HepG2 (cell line): ENCODE data around the gene MSMB. TPM values are rescaled to one million over a fixed set of nuclear protein-coding genes. Genes with fewer than 3 reads are reported as not detected.
A peak's percentile ranks its signal among the peaks of the same experiment; 100 is the strongest.

Experiments
- CREM ChIP-seq, 2 experiments: sonication (generic) in 1 of 2; formaldehyde crosslinking in 1 of 2; IDR thresholded peaks; 2 replicates each; pipeline versions ENCODE4 v1.4.0 to v1.6.1; 2016 to 2020; ENCODE audit warnings: antibody characterized with exemption in 1 of 2, mild to moderate bottlenecking in 1 of 2, missing genetic modification reagents in 1 of 2
- IRF2 ChIP-seq: IDR thresholded peaks from 2 replicates; pipeline ENCODE4 v1.6.1; 2018; ENCODE audit warnings: missing genetic modification reagents, missing compliant biosample characterization
- MYNN ChIP-seq: sonication (generic); formaldehyde crosslinking; IDR thresholded peaks from 2 replicates; pipeline ENCODE4 v1.4.0; 2020; ENCODE audit warnings: mild to moderate bottlenecking, low read depth, missing genetic modification reagents
- NFKBIZ ChIP-seq: IDR thresholded peaks from 2 replicates; pipeline ENCODE4 v1.6.1; 2018; ENCODE audit warnings: missing genetic modification reagents, missing compliant biosample characterization
- NR2F6 ChIP-seq, 2 experiments: IDR thresholded peaks; 2 replicates each; pipeline ENCODE4 v1.6.1; 2016; ENCODE audit warnings: antibody characterized with exemption in 1 of 2, mild to moderate bottlenecking in 1 of 2
- RXRB ChIP-seq: IDR thresholded peaks from 2 replicates; pipeline ENCODE4 v1.6.1; 2016; ENCODE audit warnings: borderline replicate concordance, missing genetic modification reagents, missing compliant biosample characterization
- TARDBP ChIP-seq: sonication (generic); formaldehyde crosslinking; IDR thresholded peaks from 2 replicates; pipeline ENCODE4 v1.8.0; 2022; ENCODE audit warnings: mild to moderate bottlenecking, missing genetic modification reagents
- TCF7 ChIP-seq: sonication (generic); IDR thresholded peaks from 2 replicates; pipeline ENCODE4 v1.6.1; 2016; ENCODE audit warnings: antibody characterized with exemption, low read depth
- ZBTB26 ChIP-seq: IDR thresholded peaks from 2 replicates; pipeline ENCODE4 v1.6.1; 2016; ENCODE audit warnings: missing compliant biosample characterization, missing genetic modification reagents, borderline replicate concordance
- ZNF276 ChIP-seq: sonication (generic); formaldehyde crosslinking; IDR thresholded peaks from 2 replicates; pipeline ENCODE4 v1.4.0; 2020; ENCODE audit warnings: mild to moderate bottlenecking, low read depth, missing genetic modification reagents
- ZNF383 ChIP-seq: sonication (generic); formaldehyde crosslinking; IDR thresholded peaks from 2 replicates; pipeline ENCODE4 v1.4.0; 2020; ENCODE audit warnings: missing genetic modification reagents, mild to moderate bottlenecking, borderline replicate concordance
- ZNF570 ChIP-seq: sonication (generic); formaldehyde crosslinking; IDR thresholded peaks from 2 replicates; pipeline ENCODE4 v1.4.0; 2020; ENCODE audit warnings: mild to moderate bottlenecking, missing genetic modification reagents, borderline replicate concordance
- polyA plus RNA-seq, 8 experiments: library from polyadenylated mRNA; depleted of rRNA in 3 of 8; stranded (reverse) in 7 of 8; unstranded in 1 of 8; fragments of >200 nt; fragmentation: Illumina TruSeq in 4 of 8; extraction: Trizol in 4 of 8; gene quantifications; 2 replicates each; pipeline versions ENCODE4 v1.2.1 to v1.2.3, GENCODE V29; 2011 to 2016; ENCODE audit warnings: low read depth in 4 of 8, missing spikeins in 1 of 8, mixed read lengths in 1 of 8; ENCODE audit not compliant: insufficient read depth in 1 of 8
- total RNA-seq, 5 experiments: library from RNA; depleted of rRNA; stranded (reverse); fragments of >200 nt; fragmentation: Illumina TruSeq; extraction: Trizol; gene quantifications; 2 replicates each; pipeline ENCODE4 v1.2.3, GENCODE V29; 2016; ENCODE audit warnings: low read depth in 1 of 5
- TF ChIP-seq, protein P1 (sequence below): IDR thresholded peaks from 2 replicates; pipeline ENCODE4 v1.6.1; 2016
- TF ChIP-seq, protein P2 (sequence below): sonication (generic); formaldehyde crosslinking; IDR thresholded peaks from 2 replicates; pipeline ENCODE4 v1.5.1; 2020; ENCODE audit warnings: missing genetic modification reagents, mild to moderate bottlenecking, borderline replicate concordance
- TF ChIP-seq, protein P3 (sequence below): sonication (generic); formaldehyde crosslinking; IDR thresholded peaks from 2 replicates; pipeline ENCODE4 v1.5.0; 2020; ENCODE audit warnings: mild to moderate bottlenecking, missing genetic modification reagents, borderline replicate concordance
- TF ChIP-seq, protein P4 (sequence below): sonication (generic); formaldehyde crosslinking; IDR thresholded peaks from 2 replicates; pipeline ENCODE4 v1.4.0; 2020; ENCODE audit warnings: missing genetic modification reagents, borderline replicate concordance

MSMB gene
- total and polyA plus RNA-seq, 2 of the 13 experiments (the other 11 are each of a cell fraction or from before 2014, with no cell fraction given): 0.84 TPM; not detected in 1

GRCh38 chr10:46052057-46052790 is 6.2 kb upstream of the MSMB start (continued):
- TF ChIP-seq RXRB (peak; percentile 93), ZNF276 (0 out of 2 replicates have a peak, but pooled peaks have one; percentile 45), CREM (IDR thresholded peaks at IDR 0.05) (peak; percentile 92), CREM (CRISPR knock-in tag; IDR thresholded peaks at IDR 0.05) (no peak), NFKBIZ (0 out of 2 replicates have a peak, but pooled peaks have one; percentile 83), ZNF570 (CRISPR knock-in tag) (no peak), TARDBP (CRISPR knock-in tag) (peak; percentile 97), NR2F6 (IDR thresholded peaks at IDR 0.05) (peak; percentile 95), NR2F6 (CRISPR knock-in tag; IDR thresholded peaks at IDR 0.05) (peak; percentile 88), MYNN (CRISPR knock-in tag) (no peak), ZBTB26 (CRISPR knock-in tag) (peak; percentile 98), ZNF383 (CRISPR knock-in tag) (peak; percentile 84; the same call in 1 of the 2 replicates), TCF7 (peak; percentile 87), IRF2 (CRISPR knock-in tag) (peak; percentile 51; the same call in 1 of the 2 replicates)
- TF ChIP-seq, protein P1, sequence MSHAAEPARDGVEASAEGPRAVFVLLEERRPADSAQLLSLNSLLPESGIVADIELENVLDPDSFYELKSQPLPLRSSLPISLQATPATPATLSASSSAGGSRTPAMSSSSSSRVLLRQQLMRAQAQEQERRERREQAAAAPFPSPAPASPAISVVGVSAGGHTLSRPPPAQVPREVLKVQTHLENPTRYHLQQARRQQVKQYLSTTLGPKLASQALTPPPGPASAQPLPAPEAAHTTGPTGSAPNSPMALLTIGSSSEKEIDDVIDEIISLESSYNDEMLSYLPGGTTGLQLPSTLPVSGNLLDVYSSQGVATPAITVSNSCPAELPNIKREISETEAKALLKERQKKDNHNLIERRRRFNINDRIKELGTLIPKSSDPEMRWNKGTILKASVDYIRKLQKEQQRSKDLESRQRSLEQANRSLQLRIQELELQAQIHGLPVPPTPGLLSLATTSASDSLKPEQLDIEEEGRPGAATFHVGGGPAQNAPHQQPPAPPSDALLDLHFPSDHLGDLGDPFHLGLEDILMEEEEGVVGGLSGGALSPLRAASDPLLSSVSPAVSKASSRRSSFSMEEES: peak; percentile 71
- TF ChIP-seq, protein P2, sequence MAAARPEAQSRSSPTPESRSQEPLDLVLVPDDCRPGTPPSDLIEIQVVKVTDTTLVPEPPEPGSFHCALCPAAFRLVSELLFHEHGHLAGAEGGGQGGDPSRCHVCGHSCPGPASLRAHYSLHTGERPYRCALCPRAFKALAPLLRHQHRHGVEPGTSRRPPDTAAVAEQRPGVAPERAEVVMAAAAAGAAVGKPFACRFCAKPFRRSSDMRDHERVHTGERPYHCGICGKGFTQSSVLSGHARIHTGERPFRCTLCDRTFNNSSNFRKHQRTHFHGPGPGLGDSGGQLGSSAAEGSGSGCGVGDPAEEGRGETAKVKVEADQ (CRISPR knock-in tag): peak; percentile 49; the same call in 1 of the 2 replicates
- TF ChIP-seq, protein P3, sequence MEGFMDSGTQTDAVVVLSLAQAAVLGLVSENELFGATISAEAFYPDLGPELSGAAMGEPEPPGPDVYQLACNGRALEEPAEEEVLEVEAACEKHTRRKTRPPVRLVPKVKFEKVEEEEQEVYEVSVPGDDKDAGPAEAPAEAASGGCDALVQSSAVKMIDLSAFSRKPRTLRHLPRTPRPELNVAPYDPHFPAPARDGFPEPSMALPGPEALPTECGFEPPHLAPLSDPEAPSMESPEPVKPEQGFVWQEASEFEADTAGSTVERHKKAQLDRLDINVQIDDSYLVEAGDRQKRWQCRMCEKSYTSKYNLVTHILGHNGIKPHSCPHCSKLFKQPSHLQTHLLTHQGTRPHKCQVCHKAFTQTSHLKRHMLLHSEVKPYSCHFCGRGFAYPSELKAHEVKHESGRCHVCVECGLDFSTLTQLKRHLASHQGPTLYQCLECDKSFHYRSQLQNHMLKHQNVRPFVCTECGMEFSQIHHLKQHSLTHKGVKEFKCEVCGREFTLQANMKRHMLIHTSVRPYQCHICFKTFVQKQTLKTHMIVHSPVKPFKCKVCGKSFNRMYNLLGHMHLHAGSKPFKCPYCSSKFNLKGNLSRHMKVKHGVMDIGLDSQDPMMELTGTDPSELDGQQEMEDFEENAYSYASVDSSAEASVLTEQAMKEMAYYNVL (CRISPR knock-in tag): peak; percentile 85
- TF ChIP-seq, protein P4, sequence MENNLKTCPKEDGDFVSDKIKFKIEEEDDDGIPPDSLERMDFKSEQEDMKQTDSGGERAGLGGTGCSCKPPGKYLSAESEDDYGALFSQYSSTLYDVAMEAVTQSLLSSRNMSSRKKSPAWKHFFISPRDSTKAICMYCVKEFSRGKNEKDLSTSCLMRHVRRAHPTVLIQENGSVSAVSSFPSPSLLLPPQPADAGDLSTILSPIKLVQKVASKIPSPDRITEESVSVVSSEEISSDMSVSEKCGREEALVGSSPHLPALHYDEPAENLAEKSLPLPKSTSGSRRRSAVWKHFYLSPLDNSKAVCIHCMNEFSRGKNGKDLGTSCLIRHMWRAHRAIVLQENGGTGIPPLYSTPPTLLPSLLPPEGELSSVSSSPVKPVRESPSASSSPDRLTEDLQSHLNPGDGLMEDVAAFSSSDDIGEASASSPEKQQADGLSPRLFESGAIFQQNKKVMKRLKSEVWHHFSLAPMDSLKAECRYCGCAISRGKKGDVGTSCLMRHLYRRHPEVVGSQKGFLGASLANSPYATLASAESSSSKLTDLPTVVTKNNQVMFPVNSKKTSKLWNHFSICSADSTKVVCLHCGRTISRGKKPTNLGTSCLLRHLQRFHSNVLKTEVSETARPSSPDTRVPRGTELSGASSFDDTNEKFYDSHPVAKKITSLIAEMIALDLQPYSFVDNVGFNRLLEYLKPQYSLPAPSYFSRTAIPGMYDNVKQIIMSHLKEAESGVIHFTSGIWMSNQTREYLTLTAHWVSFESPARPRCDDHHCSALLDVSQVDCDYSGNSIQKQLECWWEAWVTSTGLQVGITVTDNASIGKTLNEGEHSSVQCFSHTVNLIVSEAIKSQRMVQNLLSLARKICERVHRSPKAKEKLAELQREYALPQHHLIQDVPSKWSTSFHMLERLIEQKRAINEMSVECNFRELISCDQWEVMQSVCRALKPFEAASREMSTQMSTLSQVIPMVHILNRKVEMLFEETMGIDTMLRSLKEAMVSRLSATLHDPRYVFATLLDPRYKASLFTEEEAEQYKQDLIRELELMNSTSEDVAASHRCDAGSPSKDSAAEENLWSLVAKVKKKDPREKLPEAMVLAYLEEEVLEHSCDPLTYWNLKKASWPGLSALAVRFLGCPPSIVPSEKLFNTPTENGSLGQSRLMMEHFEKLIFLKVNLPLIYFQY (CRISPR knock-in tag): peak; percentile 83
